ENCODE measurements around the gene XPO4.

XPO4 gene

DNA sequence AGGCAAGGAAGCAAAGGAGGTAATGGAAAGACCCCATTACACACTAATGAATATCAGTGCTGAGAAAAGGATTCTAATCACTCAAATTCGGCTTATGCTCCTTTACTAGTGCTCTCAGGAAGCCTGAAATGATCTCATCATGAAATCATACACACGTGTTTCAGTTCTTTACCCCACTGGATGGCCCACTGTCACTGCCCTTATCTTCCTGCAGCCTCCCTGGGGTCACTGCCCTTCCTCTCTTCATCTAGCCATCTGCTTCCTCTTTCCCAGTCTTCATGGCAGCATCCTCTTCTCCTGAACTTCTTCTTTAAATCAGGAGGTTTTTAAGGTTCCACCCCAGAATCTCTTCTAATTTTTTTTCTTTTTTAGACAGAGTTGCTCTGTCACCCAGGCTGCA lies 100.8 kb downstream of the XPO4 start:
- Histone ChIP-seq H2AFZ (ENCODE audit: low read depth) (no peak overlapping the region), H3K4me3 (IDR thresholded peaks at IDR 0.05; ENCODE audit: insufficient read depth, low read depth, low read length) (no peak overlapping the region), H3K27ac (no peak overlapping the region), H3K4me2 (no peak overlapping the region), H3K4me1 (ENCODE audit: low read depth, poor library complexity, severe bottlenecking) (no peaks in the 10 kb centered on the region), H4K20me1 (ENCODE audit: insufficient read depth) (no peaks in the 10 kb centered on the region), H3K79me2 (ENCODE audit: insufficient read depth, low read depth) (no peaks in the 10 kb centered on the region), H3K9ac (no peak overlapping the region), H3K27me3 (ENCODE audit: insufficient read depth, low read depth) (no peaks in the 10 kb centered on the region), H3K36me3 (ENCODE audit: insufficient read depth) (no peaks in the 10 kb centered on the region)
- TF ChIP-seq, protein P1, sequence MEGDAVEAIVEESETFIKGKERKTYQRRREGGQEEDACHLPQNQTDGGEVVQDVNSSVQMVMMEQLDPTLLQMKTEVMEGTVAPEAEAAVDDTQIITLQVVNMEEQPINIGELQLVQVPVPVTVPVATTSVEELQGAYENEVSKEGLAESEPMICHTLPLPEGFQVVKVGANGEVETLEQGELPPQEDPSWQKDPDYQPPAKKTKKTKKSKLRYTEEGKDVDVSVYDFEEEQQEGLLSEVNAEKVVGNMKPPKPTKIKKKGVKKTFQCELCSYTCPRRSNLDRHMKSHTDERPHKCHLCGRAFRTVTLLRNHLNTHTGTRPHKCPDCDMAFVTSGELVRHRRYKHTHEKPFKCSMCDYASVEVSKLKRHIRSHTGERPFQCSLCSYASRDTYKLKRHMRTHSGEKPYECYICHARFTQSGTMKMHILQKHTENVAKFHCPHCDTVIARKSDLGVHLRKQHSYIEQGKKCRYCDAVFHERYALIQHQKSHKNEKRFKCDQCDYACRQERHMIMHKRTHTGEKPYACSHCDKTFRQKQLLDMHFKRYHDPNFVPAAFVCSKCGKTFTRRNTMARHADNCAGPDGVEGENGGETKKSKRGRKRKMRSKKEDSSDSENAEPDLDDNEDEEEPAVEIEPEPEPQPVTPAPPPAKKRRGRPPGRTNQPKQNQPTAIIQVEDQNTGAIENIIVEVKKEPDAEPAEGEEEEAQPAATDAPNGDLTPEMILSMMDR (conservative IDR thresholded peaks at IDR 0.05; ENCODE audit: low read depth, low read length): no peak

DNA sequence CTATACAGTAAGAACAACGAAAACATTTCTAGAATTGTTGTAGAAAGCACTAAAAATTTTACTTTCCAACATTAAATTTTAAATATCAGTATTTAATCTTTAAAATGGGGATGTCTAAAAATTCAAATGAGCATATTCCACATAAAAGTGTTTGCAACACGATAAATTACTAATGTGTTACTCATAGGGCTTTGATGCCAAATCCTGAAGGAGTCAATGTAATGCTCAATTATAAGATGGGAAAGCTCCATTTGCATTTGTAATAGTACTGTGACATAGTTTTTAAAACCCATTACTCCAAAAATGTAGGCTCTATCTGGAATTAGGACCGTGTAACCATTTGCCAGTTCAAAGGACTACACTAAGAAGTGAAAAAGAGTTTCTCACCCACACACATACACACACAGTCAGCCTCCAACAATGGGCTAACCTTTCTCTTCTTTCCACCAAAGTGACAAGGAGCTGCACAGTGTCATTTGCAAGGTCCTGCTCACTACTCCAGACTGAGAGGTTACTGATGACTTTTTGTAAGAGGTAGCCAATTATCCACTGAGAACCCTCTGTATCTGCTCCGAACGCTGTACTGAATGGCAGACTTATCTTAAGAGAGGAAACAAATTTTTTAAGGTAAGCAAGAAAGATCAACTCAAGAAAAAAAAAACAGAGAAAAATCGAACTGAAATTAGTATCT lies 102.7 kb downstream of the XPO4 start:
- Histone ChIP-seq H3K27ac (no peak overlapping the region), H3K27me3 (ENCODE audit: insufficient read depth, low read depth) (no peaks in the 10 kb centered on the region), H3K79me2 (ENCODE audit: insufficient read depth, low read depth) (no peaks in the 10 kb centered on the region), H3K4me3 (IDR thresholded peaks at IDR 0.05; ENCODE audit: insufficient read depth, low read depth, low read length) (no peak overlapping the region), H3K4me1 (ENCODE audit: low read depth, poor library complexity, severe bottlenecking) (no peaks in the 10 kb centered on the region), H4K20me1 (ENCODE audit: insufficient read depth) (no peaks in the 10 kb centered on the region), H3K4me2 (no peak overlapping the region), H3K36me3 (ENCODE audit: insufficient read depth) (no peaks in the 10 kb centered on the region), H3K9ac (no peak overlapping the region), H2AFZ (ENCODE audit: low read depth) (no peak overlapping the region)
- TF ChIP-seq, protein P1 (conservative IDR thresholded peaks at IDR 0.05; ENCODE audit: low read depth, low read length): no peak

DNA sequence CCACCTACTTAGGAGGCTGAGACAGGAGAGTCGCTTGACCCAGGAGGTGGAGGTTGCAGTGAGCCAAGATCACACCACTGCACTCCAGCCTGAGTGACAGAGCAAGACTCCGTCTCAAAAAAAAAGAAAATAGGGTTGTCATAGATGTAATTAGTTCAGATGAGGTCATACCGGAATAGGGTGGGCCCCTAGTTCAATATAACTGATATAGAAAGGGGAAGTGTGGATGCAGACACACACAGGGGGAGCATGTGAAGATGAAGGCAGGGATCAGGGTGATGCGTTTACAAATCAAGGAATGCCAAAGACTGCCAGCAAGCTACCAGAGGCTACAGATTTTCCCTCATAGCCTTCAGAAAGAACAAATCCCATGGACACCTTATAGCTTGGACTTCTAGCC lies 104.5 kb downstream of the XPO4 start:
- H3K4me2 ChIP-seq: no peak overlapping the region
- H3K79me2 ChIP-seq (ENCODE audit: insufficient read depth, low read depth): no peaks in the 10 kb centered on the region
- H3K4me1 ChIP-seq (ENCODE audit: low read depth, poor library complexity, severe bottlenecking): no peaks in the 10 kb centered on the region
- H4K20me1 ChIP-seq (ENCODE audit: insufficient read depth): no peaks in the 10 kb centered on the region
- no peak overlapping the region for H2AFZ ChIP-seq (ENCODE audit: low read depth)
- H3K4me3 ChIP-seq (IDR thresholded peaks at IDR 0.05; ENCODE audit: insufficient read depth, low read depth, low read length): no peak overlapping the region
- H3K9ac ChIP-seq: no peak overlapping the region
- TF ChIP-seq, protein P1 (conservative IDR thresholded peaks at IDR 0.05; ENCODE audit: low read depth, low read length): no peak
- no peaks in the 10 kb centered on the region for H3K27me3 ChIP-seq (ENCODE audit: insufficient read depth, low read depth)
- no peak overlapping the region for H3K27ac ChIP-seq
- no peaks in the 10 kb centered on the region for H3K36me3 ChIP-seq (ENCODE audit: insufficient read depth)

DNA sequence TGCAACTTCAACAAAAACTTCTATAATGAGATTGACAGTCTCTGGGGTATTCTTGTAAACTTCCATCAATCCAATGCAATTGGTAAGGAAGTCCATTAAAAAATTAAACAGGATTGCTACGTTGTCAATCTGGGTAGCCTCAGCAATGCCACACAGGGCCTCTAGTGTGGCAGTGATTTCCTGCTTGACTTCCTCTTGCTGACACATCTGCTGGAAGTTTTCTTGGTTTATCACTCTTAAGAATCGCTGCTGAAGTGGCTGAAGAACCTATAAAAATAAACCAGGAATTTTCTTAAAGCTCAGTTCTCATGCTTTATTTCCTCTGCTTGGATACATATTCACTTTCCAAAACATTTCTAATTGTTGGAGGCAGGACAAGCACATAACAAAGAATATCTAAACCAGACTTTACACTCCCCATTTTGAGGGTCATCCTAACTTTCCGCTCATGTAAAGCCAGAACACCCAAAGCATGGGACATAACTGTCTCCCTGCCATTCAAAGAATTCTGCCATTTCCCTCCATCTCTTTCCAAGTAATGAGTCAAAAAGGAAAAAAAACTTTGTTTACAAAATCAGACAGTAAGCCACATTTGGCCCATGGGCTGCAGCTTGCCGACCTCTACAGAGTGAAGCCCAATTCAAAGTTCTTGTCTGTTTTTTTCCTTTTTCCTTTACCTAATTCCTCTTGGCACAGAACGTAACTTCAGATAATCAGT lies 105.6 kb downstream of the XPO4 start:
- H2AFZ ChIP-seq (ENCODE audit: low read depth): no peak overlapping the region
- H3K4me1 ChIP-seq (ENCODE audit: low read depth, poor library complexity, severe bottlenecking): no peaks in the 10 kb centered on the region
- no peak overlapping the region for H3K4me2 ChIP-seq
- H4K20me1 ChIP-seq (ENCODE audit: insufficient read depth): no peaks in the 10 kb centered on the region
- no peak overlapping the region for H3K9ac ChIP-seq
- H3K27ac ChIP-seq: no peak overlapping the region
- no peaks in the 10 kb centered on the region for H3K79me2 ChIP-seq (ENCODE audit: insufficient read depth, low read depth)
- no peak overlapping the region for H3K4me3 ChIP-seq (IDR thresholded peaks at IDR 0.05; ENCODE audit: insufficient read depth, low read depth, low read length)
- no peaks in the 10 kb centered on the region for H3K27me3 ChIP-seq (ENCODE audit: insufficient read depth, low read depth)
- TF ChIP-seq, protein P1 (conservative IDR thresholded peaks at IDR 0.05; ENCODE audit: low read depth, low read length): no peak
- H3K36me3 ChIP-seq (ENCODE audit: insufficient read depth): no peaks in the 10 kb centered on the region
